ENCODE data around the gene FPGS.

The FPGS gene

GRCh38 chr9:127776924-127777289 lies 25.8 kb upstream of the FPGS start:
- TF ChIP-seq TAF1 (IDR thresholded peaks at IDR 0.05; ENCODE audit: borderline replicate concordance, insufficient read depth, low read length) (no peak), POLR2AphosphoS5 (IDR thresholded peaks at IDR 0.05; ENCODE audit: low read depth, low read length) (no peak), SIN3A (IDR thresholded peaks at IDR 0.05; ENCODE audit: borderline replicate concordance, insufficient read depth, low read length) (no peak), REST (IDR thresholded peaks at IDR 0.05; ENCODE audit: insufficient read depth in 1 of 2, low read depth in 2 of 2, low read length in 2 of 2) (no peak), FOXP2 (optimal IDR thresholded peaks at IDR 0.05; ENCODE audit: borderline replicate concordance, extremely low read depth, extremely low read length, insufficient read depth) (no peak)

GRCh38 chr9:127777368-127777980 lies 25.2 kb upstream of the FPGS start:
- TF ChIP-seq POLR2AphosphoS5 (IDR thresholded peaks at IDR 0.05; ENCODE audit: low read depth, low read length) (no peak), TAF1 (IDR thresholded peaks at IDR 0.05; ENCODE audit: borderline replicate concordance, insufficient read depth, low read length) (no peak), SIN3A (IDR thresholded peaks at IDR 0.05; ENCODE audit: borderline replicate concordance, insufficient read depth, low read length) (no peak), REST (IDR thresholded peaks at IDR 0.05; ENCODE audit: insufficient read depth in 1 of 2, low read depth in 2 of 2, low read length in 2 of 2) (no peak), FOXP2 (optimal IDR thresholded peaks at IDR 0.05; ENCODE audit: borderline replicate concordance, extremely low read depth, extremely low read length, insufficient read depth) (no peak)

GRCh38 chr9:127778280-127779135 lies 24.2 kb upstream of the FPGS start, which contains the start of gene SH2D3C:
TSS of gene SH2D3C (minus strand) at chr9:127778666. CDS start at chr9:127778627, 39 bp downstream.
- TF ChIP-seq SIN3A (IDR thresholded peaks at IDR 0.05; ENCODE audit: borderline replicate concordance, insufficient read depth, low read length): no peak
- TF ChIP-seq FOXP2 (optimal IDR thresholded peaks at IDR 0.05; ENCODE audit: borderline replicate concordance, extremely low read depth, extremely low read length, insufficient read depth): no peak
- no peak for TF ChIP-seq REST (IDR thresholded peaks at IDR 0.05; ENCODE audit: insufficient read depth in 1 of 2, low read depth in 2 of 2, low read length in 2 of 2)
- TF ChIP-seq TAF1 (IDR thresholded peaks at IDR 0.05; ENCODE audit: borderline replicate concordance, insufficient read depth, low read length): no peak
- TF ChIP-seq POLR2AphosphoS5 (IDR thresholded peaks at IDR 0.05; ENCODE audit: low read depth, low read length): no peak

GRCh38 chr9:127779136-127779981 lies 23.3 kb upstream of the FPGS start:
- no peak for TF ChIP-seq TAF1 (IDR thresholded peaks at IDR 0.05; ENCODE audit: borderline replicate concordance, insufficient read depth, low read length)
- TF ChIP-seq FOXP2 (optimal IDR thresholded peaks at IDR 0.05; ENCODE audit: borderline replicate concordance, extremely low read depth, extremely low read length, insufficient read depth): no peak
- no peak for TF ChIP-seq POLR2AphosphoS5 (IDR thresholded peaks at IDR 0.05; ENCODE audit: low read depth, low read length)
- TF ChIP-seq REST (IDR thresholded peaks at IDR 0.05; ENCODE audit: insufficient read depth in 1 of 2, low read depth in 2 of 2, low read length in 2 of 2): no peak
- no peak for TF ChIP-seq SIN3A (IDR thresholded peaks at IDR 0.05; ENCODE audit: borderline replicate concordance, insufficient read depth, low read length)
